NT2/D1 (cell line): ENCODE data around the gene NCAM2.

ENCODE experiments used
- SUZ12 ChIP-seq: IDR thresholded peaks from 2 replicates; pipeline ENCODE4 v1.6.1; 2011; ENCODE audit not compliant: insufficient read length, insufficient read depth; ENCODE audit errors: extremely low read depth
- YY1 ChIP-seq: IDR thresholded peaks from 2 replicates; pipeline ENCODE4 v1.6.1; 2011; ENCODE audit not compliant: insufficient read length, insufficient read depth
- ZNF274 ChIP-seq: IDR thresholded peaks from 2 replicates; pipeline ENCODE4 v1.6.1; 2011; ENCODE audit warnings: mild to moderate bottlenecking, low read depth, low read length

DNA sequence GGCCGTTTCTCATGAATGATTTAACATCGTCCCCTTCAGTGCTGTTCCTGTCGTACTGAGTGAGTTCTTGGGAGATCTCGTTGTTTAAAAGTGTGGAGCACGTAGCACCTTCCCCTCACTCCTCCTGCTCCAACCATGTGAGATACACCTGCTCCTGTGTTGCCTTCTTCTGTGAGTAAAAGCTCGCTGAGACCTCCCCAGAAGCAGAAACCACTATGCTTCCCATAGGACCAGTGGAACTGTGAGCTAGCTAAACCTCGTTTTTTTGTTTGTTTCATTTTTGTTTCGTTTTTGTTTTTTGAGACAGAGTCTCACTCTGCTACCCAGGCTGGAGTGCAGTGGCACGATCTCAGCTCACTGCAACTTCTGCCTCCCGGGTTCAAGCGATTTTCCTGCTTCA, 198.6 kb downstream of the NCAM2 start:
- no peak for TF ChIP-seq ZNF274
- no peak for TF ChIP-seq YY1
- no peak for TF ChIP-seq SUZ12
